Esophagus squamous epithelium (tissue), 4 donors: ENCODE data around the gene RASA2.

Experiments
- POLR2A ChIP-seq, 4 donors: fragments of 450-650 bp; IDR thresholded peaks; one replicate each; pipeline ENCODE4 v1.6.1; 2017; ENCODE audit warnings: antibody characterized with exemption in 4 of 4, mild to moderate bottlenecking in 4 of 4, moderate library complexity in 3 of 4
- TF ChIP-seq, protein P1 (sequence below), 6 experiments: fragments of 450-650 bp in 4 of 6; fragments of 200-600 bp in 2 of 6; sonication (generic) in 2 of 6; IDR thresholded peaks; one replicate each; pipeline ENCODE4 v1.5.1; 2016 to 2019; ENCODE audit warnings: antibody characterized with exemption in 6 of 6, mild to moderate bottlenecking in 4 of 6, moderate library complexity in 4 of 6

DNA sequence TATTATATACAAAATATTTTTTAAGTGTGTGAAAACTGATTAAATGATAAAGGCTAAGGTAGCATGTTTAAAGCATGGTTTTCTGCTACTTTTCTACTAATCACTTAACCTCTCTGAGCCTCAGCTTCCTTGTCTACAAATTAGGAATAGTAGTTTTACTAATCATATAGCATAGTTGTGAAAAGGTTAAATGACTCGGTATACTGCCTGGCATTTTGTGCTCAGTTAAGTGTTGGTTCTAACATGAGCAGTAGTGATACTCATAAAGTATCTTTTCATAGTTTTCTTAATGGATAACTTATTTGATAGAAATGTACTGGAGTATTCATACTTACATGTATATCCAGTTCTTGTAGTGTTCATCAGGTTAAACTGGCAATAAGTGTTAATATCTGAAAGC, 13.6 kb downstream of the RASA2 start:
- TF ChIP-seq POLR2A (IDR thresholded peaks at IDR 0.05) = no peak
- TF ChIP-seq, protein P1, sequence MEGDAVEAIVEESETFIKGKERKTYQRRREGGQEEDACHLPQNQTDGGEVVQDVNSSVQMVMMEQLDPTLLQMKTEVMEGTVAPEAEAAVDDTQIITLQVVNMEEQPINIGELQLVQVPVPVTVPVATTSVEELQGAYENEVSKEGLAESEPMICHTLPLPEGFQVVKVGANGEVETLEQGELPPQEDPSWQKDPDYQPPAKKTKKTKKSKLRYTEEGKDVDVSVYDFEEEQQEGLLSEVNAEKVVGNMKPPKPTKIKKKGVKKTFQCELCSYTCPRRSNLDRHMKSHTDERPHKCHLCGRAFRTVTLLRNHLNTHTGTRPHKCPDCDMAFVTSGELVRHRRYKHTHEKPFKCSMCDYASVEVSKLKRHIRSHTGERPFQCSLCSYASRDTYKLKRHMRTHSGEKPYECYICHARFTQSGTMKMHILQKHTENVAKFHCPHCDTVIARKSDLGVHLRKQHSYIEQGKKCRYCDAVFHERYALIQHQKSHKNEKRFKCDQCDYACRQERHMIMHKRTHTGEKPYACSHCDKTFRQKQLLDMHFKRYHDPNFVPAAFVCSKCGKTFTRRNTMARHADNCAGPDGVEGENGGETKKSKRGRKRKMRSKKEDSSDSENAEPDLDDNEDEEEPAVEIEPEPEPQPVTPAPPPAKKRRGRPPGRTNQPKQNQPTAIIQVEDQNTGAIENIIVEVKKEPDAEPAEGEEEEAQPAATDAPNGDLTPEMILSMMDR (IDR thresholded peaks at IDR 0.05) = no peak
